ENCODE data around the gene CUX1.

DNA sequence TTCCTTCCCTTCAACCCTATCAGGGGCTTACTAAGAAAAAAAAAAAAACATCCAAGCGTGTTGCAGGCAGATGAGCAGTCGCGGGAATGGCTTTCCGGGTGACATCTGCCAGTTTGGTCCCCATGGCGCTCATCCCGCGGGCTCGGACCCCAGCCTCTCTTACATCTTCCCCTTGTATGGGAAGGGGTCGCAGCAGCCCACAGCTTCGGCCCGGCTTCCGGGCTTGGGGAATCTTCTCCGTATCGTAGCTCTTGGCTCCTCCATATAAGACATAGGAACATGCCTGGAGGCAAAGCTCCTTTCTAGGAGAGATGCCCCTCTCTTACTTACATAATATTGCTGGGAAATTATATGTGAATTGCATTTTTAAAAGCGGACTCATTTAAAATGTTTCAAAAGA, 99.5 kb downstream of the CUX1 start:
- no peak for TF ChIP-seq YY1 (IDR thresholded peaks at IDR 0.05; ENCODE audit: insufficient read depth, insufficient read length)
- no peak for TF ChIP-seq SUZ12 (IDR thresholded peaks at IDR 0.05; ENCODE audit: extremely low read depth, insufficient read depth, insufficient read length)
- no peak for TF ChIP-seq ZNF274 (IDR thresholded peaks at IDR 0.05; ENCODE audit: low read depth, low read length)

Measured in NT2/D1 (cell line).